HCT116 (cell line): ENCODE measurements around the gene ZNF26. TPM values are rescaled to one million over a fixed set of nuclear protein-coding genes. Genes with fewer than 3 reads are reported as not detected.

ENCODE experiments used
- ATAC-seq: fragments of 200-7000 bp; cut with Tn5 transposase; 2 replicates; pipeline ENCODE4 v1.9.1; 2020; ENCODE audit warnings: mild to moderate bottlenecking, moderate library complexity
- BruUV-seq: library from RNA; stranded (reverse); fragments of 400-500 nt; replicated peaks from 2 replicates; lab custom pipeline; 2021; lab: Mats Ljungman, UMichigan
- CTCF ChIA-PET: fragments of 300-600 bp; sonication (Branson Sonifier 250); formaldehyde crosslinking; loops from one replicate; lab custom pipeline; 2021; ENCODE audit warnings: antibody characterized with exemption; lab: Charles Lee
- POLR2A ChIA-PET: fragments of 300-600, 350-600 bp; sonication (Branson Sonifier 250); formaldehyde crosslinking; loops from one replicate; lab custom pipeline; 2021; ENCODE audit warnings: antibody characterized with exemption; lab: Charles Lee
- RAD21 ChIA-PET, 2 experiments: fragments of 300-600 bp; sonication (Branson Sonifier 250); formaldehyde crosslinking; loops; one replicate each; lab custom pipeline; 2023; ENCODE audit warnings: low total read pairs in 2 of 2; ENCODE audit not compliant: uncharacterized antibody in 2 of 2, unreplicated experiment in 2 of 2, low non-redundant PET in 1 of 2; lab: Charles Lee
- DNase-seq: peaks from one replicate; pipeline ENCODE4 v3.0.0-alpha.2; 2010; ENCODE audit warnings: low read depth, low spot score
- H2AFZ ChIP-seq: fragments of 200-600 bp; shearing (Covaris generic), sonication (generic); 2 replicates; pipeline ENCODE4 v1.6.1; 2017; ENCODE audit warnings: low read depth, mixed run types, mixed read lengths, antibody characterized with exemption, low read length; ENCODE audit not compliant: poor library complexity, severe bottlenecking
- H3K27ac ChIP-seq: 2 replicates; pipeline ENCODE4 v1.5.1; 2012; ENCODE audit warnings: low read depth, low read length
- H3K27me3 ChIP-seq: fragments of 200-600 bp; sonication (generic); 2 replicates; pipeline ENCODE4 v1.6.1; 2016; ENCODE audit warnings: mixed run types, low read length, mixed read lengths; ENCODE audit not compliant: insufficient read depth
- H3K36me3 ChIP-seq, 2 experiments: fragments of 200-500 bp in 1 of 2; fragments of 200-600 bp in 1 of 2; sonication (Bioruptor generic) in 1 of 2; sonication (generic) in 1 of 2; 2 replicates each; pipeline versions ENCODE4 v1.5.1 to v1.6.1; 2014 to 2016; ENCODE audit warnings: low read length in 2 of 2, inconsistent platforms in 1 of 2, mixed read lengths in 1 of 2, mixed run types in 1 of 2; ENCODE audit not compliant: insufficient read depth in 2 of 2, control insufficient read depth in 1 of 2
- H3K4me1 ChIP-seq, 2 experiments: fragments of 200-600 bp in 1 of 2; sonication (generic) in 1 of 2; 2 replicates each; pipeline versions ENCODE4 v1.5.1 to v1.6.1; 2012 to 2017; ENCODE audit warnings: low read length in 2 of 2, inconsistent platforms in 1 of 2, mild to moderate bottlenecking in 1 of 2, mixed read lengths in 1 of 2, mixed run types in 1 of 2, moderate library complexity in 1 of 2; ENCODE audit not compliant: insufficient read depth in 2 of 2, control insufficient read depth in 1 of 2
- H3K4me2 ChIP-seq: fragments of 200-600 bp; sonication (generic); 2 replicates; pipeline ENCODE4 v1.6.1; 2017; ENCODE audit warnings: mixed run types, low read length, mixed read lengths
- H3K4me3 ChIP-seq, 2 experiments: fragments of 200-600 bp in 1 of 2; sonication (generic) in 1 of 2; replicated peaks in 1 of 2; 2 replicates each; pipeline ENCODE4 v1.5.1; 2011 to 2016; ENCODE audit warnings: low read length in 2 of 2, control low read depth in 1 of 2, low read depth in 1 of 2, mild to moderate bottlenecking in 1 of 2, mixed read lengths in 1 of 2, mixed run types in 1 of 2
- H3K79me2 ChIP-seq: fragments of 200-600 bp; sonication (generic); 2 replicates; pipeline ENCODE4 v1.6.1; 2017; ENCODE audit warnings: mild to moderate bottlenecking, mixed run types, low read length, moderate library complexity, mixed read lengths; ENCODE audit not compliant: insufficient read depth
- H3K9ac ChIP-seq: fragments of 200-600 bp; sonication (generic); 2 replicates; pipeline ENCODE4 v1.6.1; 2016; ENCODE audit warnings: low read length, mixed read lengths
- H3K9me2 ChIP-seq: fragments of 200-600 bp; sonication (generic), shearing (Covaris generic); 2 replicates; pipeline ENCODE4 v1.6.1; 2017; ENCODE audit warnings: mixed run types, mild to moderate bottlenecking, moderate library complexity; ENCODE audit not compliant: insufficient read depth
- H3K9me3 ChIP-seq, 2 experiments: fragments of 200-500 bp in 1 of 2; fragments of 200-600 bp in 1 of 2; sonication (Bioruptor generic) in 1 of 2; sonication (generic) in 1 of 2; 2 replicates each; pipeline ENCODE4 v1.6.1; 2014 to 2017; ENCODE audit warnings: low read length in 2 of 2, mixed read lengths in 2 of 2, inconsistent platforms in 1 of 2, low read depth in 1 of 2, mild to moderate bottlenecking in 1 of 2, mixed run types in 1 of 2, moderate library complexity in 1 of 2; ENCODE audit not compliant: control insufficient read depth in 1 of 2, insufficient read depth in 1 of 2
- H4K20me1 ChIP-seq: fragments of 200-600 bp; sonication (generic), shearing (Covaris generic); 2 replicates; pipeline ENCODE4 v1.6.1; 2017; ENCODE audit warnings: mixed run types, mild to moderate bottlenecking, moderate library complexity; ENCODE audit not compliant: insufficient read depth
- CBX3 ChIP-seq: IDR thresholded peaks from 2 replicates; pipeline ENCODE4 v1.6.1; 2012; ENCODE audit warnings: low read depth
- EGR1 ChIP-seq: IDR thresholded peaks from 2 replicates; pipeline ENCODE4 v1.6.1; 2012; ENCODE audit warnings: low read depth
- EZH2phosphoT487 ChIP-seq: fragments of 200-600 bp; IDR thresholded peaks from 2 replicates; pipeline ENCODE4 v1.6.1; 2018; ENCODE audit warnings: antibody characterized with exemption, borderline replicate concordance
- FOSL1 ChIP-seq: IDR thresholded peaks from 2 replicates; pipeline ENCODE4 v1.6.1; 2012; ENCODE audit warnings: low read depth
- POLR2A ChIP-seq: IDR thresholded peaks from 2 replicates; pipeline ENCODE4 v1.7.0; 2011; ENCODE audit warnings: borderline replicate concordance; ENCODE audit not compliant: insufficient read depth, insufficient read length; ENCODE audit errors: extremely low read depth
- POLR2AphosphoS5 ChIP-seq: IDR thresholded peaks from 2 replicates; pipeline ENCODE4 v1.6.1; 2011; ENCODE audit warnings: mild to moderate bottlenecking, low read depth, low read length, moderate library complexity
- SP1 ChIP-seq: IDR thresholded peaks from 2 replicates; pipeline ENCODE4 v1.6.1; 2012; ENCODE audit warnings: low read depth
- YY1 ChIP-seq: IDR thresholded peaks from 2 replicates; pipeline ENCODE4 v1.6.1; 2011; ENCODE audit warnings: low read length, low read depth, moderate library complexity, mild to moderate bottlenecking; ENCODE audit not compliant: insufficient replicate concordance; ENCODE audit errors: extremely low read depth
- ZFX ChIP-seq: fragments of 450-650 bp; IDR thresholded peaks from 2 replicates; pipeline ENCODE4 v1.6.1; 2017
- intact Hi-C: fragments of 100-400 bp; cut with micrococcal nuclease; formaldehyde crosslinking; loops from 2 replicates; pipeline ENCODE4 v1.10.0; 2022
- total RNA-seq: library from RNA; stranded (reverse); gene quantifications from one replicate; pipeline ENCODE4 v1.2.1, GENCODE V29; 2021; ENCODE audit not compliant: unreplicated experiment
- TF ChIP-seq, protein P1 (sequence below): IDR thresholded peaks from 2 replicates; pipeline ENCODE4 v1.6.1; 2012; ENCODE audit warnings: low read depth
- TF ChIP-seq, protein P2 (sequence below): IDR thresholded peaks from 2 replicates; pipeline ENCODE4 v1.6.1; 2011; ENCODE audit warnings: mild to moderate bottlenecking, low read length, moderate library complexity; ENCODE audit not compliant: insufficient replicate concordance; ENCODE audit errors: extremely low read depth
- TF ChIP-seq, protein P3 (sequence below), 3 experiments: fragments of 200-600 bp in 1 of 3; sonication (generic) in 1 of 3; IDR thresholded peaks in 2 of 3; conservative IDR thresholded peaks in 1 of 3; 2 replicates each; pipeline ENCODE4 v1.5.1; 2012 to 2017; ENCODE audit warnings: low read depth in 2 of 3, low read length in 2 of 3, antibody characterized with exemption in 1 of 3, borderline replicate concordance in 1 of 3, control low read depth in 1 of 3, mild to moderate bottlenecking in 1 of 3, mixed read lengths in 1 of 3, mixed run types in 1 of 3, moderate library complexity in 1 of 3; ENCODE audit not compliant: insufficient read depth in 1 of 3
- TF ChIP-seq, protein P4 (sequence below): IDR thresholded peaks from 2 replicates; pipeline ENCODE4 v1.6.1; 2012

ZNF26 gene
- total RNA-seq, 1 experiment from 2014 or later: 4.4 TPM

DNA sequence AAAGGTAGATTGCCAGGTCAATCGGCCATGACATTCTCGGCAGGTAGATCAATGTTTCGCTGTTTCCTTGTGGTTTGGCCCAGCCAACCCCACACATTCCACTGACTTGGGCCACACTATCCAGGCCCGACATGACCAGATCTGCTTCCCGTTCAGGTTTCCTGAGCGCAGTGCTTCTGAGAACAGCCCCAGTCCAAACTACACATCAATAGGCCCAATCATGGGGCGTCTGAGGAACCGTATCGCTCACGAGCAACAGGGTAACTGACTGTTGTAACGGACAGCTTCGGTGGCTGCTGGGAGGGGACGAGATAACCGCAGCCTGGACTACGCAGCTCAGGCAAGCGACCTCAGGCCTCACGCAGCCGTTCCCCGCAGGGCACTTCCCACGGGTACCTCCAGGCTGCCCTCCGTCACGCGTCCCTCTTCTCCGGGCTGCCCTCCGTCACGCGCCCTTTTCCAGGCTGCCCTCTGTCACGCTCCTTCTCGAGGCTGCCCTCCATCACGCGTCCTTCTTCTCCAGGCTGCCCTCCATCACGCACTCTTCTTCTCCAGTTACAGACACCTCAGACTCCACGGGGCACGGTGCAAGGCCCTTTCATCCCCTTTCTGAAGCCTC lies 44.7 kb upstream of the ZNF26 start (continued):
- TF ChIP-seq, protein P1, sequence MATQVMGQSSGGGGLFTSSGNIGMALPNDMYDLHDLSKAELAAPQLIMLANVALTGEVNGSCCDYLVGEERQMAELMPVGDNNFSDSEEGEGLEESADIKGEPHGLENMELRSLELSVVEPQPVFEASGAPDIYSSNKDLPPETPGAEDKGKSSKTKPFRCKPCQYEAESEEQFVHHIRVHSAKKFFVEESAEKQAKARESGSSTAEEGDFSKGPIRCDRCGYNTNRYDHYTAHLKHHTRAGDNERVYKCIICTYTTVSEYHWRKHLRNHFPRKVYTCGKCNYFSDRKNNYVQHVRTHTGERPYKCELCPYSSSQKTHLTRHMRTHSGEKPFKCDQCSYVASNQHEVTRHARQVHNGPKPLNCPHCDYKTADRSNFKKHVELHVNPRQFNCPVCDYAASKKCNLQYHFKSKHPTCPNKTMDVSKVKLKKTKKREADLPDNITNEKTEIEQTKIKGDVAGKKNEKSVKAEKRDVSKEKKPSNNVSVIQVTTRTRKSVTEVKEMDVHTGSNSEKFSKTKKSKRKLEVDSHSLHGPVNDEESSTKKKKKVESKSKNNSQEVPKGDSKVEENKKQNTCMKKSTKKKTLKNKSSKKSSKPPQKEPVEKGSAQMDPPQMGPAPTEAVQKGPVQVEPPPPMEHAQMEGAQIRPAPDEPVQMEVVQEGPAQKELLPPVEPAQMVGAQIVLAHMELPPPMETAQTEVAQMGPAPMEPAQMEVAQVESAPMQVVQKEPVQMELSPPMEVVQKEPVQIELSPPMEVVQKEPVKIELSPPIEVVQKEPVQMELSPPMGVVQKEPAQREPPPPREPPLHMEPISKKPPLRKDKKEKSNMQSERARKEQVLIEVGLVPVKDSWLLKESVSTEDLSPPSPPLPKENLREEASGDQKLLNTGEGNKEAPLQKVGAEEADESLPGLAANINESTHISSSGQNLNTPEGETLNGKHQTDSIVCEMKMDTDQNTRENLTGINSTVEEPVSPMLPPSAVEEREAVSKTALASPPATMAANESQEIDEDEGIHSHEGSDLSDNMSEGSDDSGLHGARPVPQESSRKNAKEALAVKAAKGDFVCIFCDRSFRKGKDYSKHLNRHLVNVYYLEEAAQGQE: no peak
- TF ChIP-seq, protein P2, sequence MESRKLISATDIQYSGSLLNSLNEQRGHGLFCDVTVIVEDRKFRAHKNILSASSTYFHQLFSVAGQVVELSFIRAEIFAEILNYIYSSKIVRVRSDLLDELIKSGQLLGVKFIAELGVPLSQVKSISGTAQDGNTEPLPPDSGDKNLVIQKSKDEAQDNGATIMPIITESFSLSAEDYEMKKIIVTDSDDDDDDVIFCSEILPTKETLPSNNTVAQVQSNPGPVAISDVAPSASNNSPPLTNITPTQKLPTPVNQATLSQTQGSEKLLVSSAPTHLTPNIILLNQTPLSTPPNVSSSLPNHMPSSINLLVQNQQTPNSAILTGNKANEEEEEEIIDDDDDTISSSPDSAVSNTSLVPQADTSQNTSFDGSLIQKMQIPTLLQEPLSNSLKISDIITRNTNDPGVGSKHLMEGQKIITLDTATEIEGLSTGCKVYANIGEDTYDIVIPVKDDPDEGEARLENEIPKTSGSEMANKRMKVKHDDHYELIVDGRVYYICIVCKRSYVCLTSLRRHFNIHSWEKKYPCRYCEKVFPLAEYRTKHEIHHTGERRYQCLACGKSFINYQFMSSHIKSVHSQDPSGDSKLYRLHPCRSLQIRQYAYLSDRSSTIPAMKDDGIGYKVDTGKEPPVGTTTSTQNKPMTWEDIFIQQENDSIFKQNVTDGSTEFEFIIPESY: no peak
- TF ChIP-seq POLR2AphosphoS5 (no peak), FOSL1 (no peak), SP1 (no peak), YY1 (no peak), EZH2phosphoT487 (no peak), CBX3 (no peak), POLR2A (no peak)

DNA sequence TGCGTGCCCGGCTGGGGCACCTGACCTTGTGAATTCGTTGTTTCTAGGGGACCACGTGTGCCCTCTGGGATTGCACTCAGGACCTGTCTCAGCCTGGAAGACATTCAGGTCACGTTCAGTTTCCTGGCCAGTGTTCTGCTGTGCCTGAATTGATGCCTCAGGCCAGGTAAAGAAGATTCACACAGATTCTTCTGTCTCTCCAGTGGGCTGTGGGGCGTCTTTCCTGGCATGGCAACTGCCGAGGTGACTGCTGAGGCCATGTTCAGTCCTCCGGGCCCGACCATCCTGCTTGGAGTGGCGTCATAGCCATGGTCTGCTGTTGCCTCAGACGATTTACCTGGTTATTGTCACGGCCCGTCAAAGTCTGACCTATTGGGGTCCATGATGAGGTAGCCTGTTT lies 43.6 kb upstream of the ZNF26 start:
- H3K36me3 ChIP-seq: no peaks in the 10 kb centered on the region
- no peaks in the 10 kb centered on the region for H3K27me3 ChIP-seq
- H4K20me1 ChIP-seq: no peaks in the 10 kb centered on the region
- H3K79me2 ChIP-seq: no peaks in the 10 kb centered on the region
- no peaks in the 10 kb centered on the region for H3K9me2 ChIP-seq
- H3K4me2 ChIP-seq: no peak overlapping the region
- no peaks in the 10 kb centered on the region for H3K4me1 ChIP-seq
- no peak for ATAC-seq
- H2AFZ ChIP-seq: no peak overlapping the region
- intact Hi-C loops: no loop called here
- ChIA-PET RAD21 (no interaction called here), POLR2A (no interaction called here), CTCF (no interaction called here)
- H3K4me3 ChIP-seq: no peak overlapping the region
- no TSS peak for BruUV-seq
- H3K9ac ChIP-seq: no peak overlapping the region
- H3K9me3 ChIP-seq: peaks cover 0 to 13% of the 10 kb centered on the region in 2 experiments; a peak in 2 of 4 replicates
- no peak for DNase-seq
- no peak overlapping the region for H3K27ac ChIP-seq
- TF ChIP-seq, protein P1: no peak
- TF ChIP-seq, protein P3, sequence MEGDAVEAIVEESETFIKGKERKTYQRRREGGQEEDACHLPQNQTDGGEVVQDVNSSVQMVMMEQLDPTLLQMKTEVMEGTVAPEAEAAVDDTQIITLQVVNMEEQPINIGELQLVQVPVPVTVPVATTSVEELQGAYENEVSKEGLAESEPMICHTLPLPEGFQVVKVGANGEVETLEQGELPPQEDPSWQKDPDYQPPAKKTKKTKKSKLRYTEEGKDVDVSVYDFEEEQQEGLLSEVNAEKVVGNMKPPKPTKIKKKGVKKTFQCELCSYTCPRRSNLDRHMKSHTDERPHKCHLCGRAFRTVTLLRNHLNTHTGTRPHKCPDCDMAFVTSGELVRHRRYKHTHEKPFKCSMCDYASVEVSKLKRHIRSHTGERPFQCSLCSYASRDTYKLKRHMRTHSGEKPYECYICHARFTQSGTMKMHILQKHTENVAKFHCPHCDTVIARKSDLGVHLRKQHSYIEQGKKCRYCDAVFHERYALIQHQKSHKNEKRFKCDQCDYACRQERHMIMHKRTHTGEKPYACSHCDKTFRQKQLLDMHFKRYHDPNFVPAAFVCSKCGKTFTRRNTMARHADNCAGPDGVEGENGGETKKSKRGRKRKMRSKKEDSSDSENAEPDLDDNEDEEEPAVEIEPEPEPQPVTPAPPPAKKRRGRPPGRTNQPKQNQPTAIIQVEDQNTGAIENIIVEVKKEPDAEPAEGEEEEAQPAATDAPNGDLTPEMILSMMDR (IDR thresholded peaks at IDR 0.05 in 2 of 3, conservative IDR thresholded peaks at IDR 0.05 in 1 of 3; ENCODE audit: borderline replicate concordance in 1 of 3, insufficient read depth in 1 of 3, low read depth in 2 of 3, low read length in 2 of 3): no peak
- no peak for TF ChIP-seq ZFX
- no peak for TF ChIP-seq EGR1
- no peak for TF ChIP-seq POLR2A
- TF ChIP-seq, protein P4, sequence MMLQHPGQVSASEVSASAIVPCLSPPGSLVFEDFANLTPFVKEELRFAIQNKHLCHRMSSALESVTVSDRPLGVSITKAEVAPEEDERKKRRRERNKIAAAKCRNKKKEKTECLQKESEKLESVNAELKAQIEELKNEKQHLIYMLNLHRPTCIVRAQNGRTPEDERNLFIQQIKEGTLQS: no peak
- TF ChIP-seq EZH2phosphoT487: no peak
